ENCODE results near the gene SDK1.

Gene SDK1

GRCh38 chr7:4009211-4010060, 708.4 kb downstream of the SDK1 start:
- Mint-ChIP-seq H3K4me1 (no peaks in the 10 kb centered on the region), H3K27me3 (peaks cover 8% of the 10 kb centered on the region), H3K27ac (no peak overlapping the region), H3K4me3 (no peak overlapping the region), H3K9me3 (no peaks in the 10 kb centered on the region)
- DNase-seq (no peak), ATAC-seq (no peak)

- H3K4me1 Mint-ChIP-seq, result no peaks in the 10 kb centered on the region
- H3K27me3 Mint-ChIP-seq, result peaks cover 8% of the 10 kb centered on the region
- H3K4me3 Mint-ChIP-seq, result no peak overlapping the region
- no peak overlapping the region for H3K27ac Mint-ChIP-seq
- DNase-seq, result no peak
- no peaks in the 10 kb centered on the region for H3K9me3 Mint-ChIP-seq
- no peak for ATAC-seq
Observed at GRCh38 chr7:4010061-4010605, 709.1 kb downstream of the SDK1 start.

- no peaks in the 10 kb centered on the region for H3K4me1 Mint-ChIP-seq
- no peak overlapping the region for H3K27ac Mint-ChIP-seq
- H3K4me3 Mint-ChIP-seq, result no peak overlapping the region
- H3K9me3 Mint-ChIP-seq, result no peaks in the 10 kb centered on the region
- ATAC-seq, result no peak
- DNase-seq, result no peak
- peaks cover 8% of the 10 kb centered on the region for H3K27me3 Mint-ChIP-seq
Observed at GRCh38 chr7:4010923-4011656, 710.0 kb downstream of the SDK1 start.

GRCh38 chr7:4013793-4014192, 712.7 kb downstream of the SDK1 start:
- H3K9me3 Mint-ChIP-seq, result peaks cover 7 to 10% of the 10 kb centered on the region in 2 donors
- H3K27ac Mint-ChIP-seq, result no peak overlapping the region
- ATAC-seq, result no peak
- no peaks in the 10 kb centered on the region for H3K4me1 Mint-ChIP-seq
- no peak for DNase-seq
- H3K27me3 Mint-ChIP-seq, result no peaks in the 10 kb centered on the region
- H3K4me3 Mint-ChIP-seq, result no peak overlapping the region

GRCh38 chr7:4014346-4015050, 713.4 kb downstream of the SDK1 start:
- H3K4me1 Mint-ChIP-seq, result no peaks in the 10 kb centered on the region
- H3K4me3 Mint-ChIP-seq, result no peak overlapping the region
- H3K9me3 Mint-ChIP-seq, result peaks cover 8 to 17% of the 10 kb centered on the region in 2 donors
- H3K27ac Mint-ChIP-seq, result no peak overlapping the region
- DNase-seq, result no peak
- ATAC-seq, result no peak
- H3K27me3 Mint-ChIP-seq, result no peaks in the 10 kb centered on the region

- DNase-seq, result no peak
- Mint-ChIP-seq H3K27me3 (no peaks in the 10 kb centered on the region), H3K4me3 (no peak overlapping the region), H3K27ac (no peak overlapping the region), H3K9me3 (peaks cover 8 to 26% of the 10 kb centered on the region in 2 donors), H3K4me1 (no peaks in the 10 kb centered on the region)
- ATAC-seq, result no peak
Observed at GRCh38 chr7:4015371-4015770, 714.3 kb downstream of the SDK1 start.

- no peaks in the 10 kb centered on the region for H3K27me3 Mint-ChIP-seq
- no peak overlapping the region for H3K4me3 Mint-ChIP-seq
- no peaks in the 10 kb centered on the region for H3K4me1 Mint-ChIP-seq
- peaks cover 8 to 32% of the 10 kb centered on the region in 2 donors for H3K9me3 Mint-ChIP-seq
- DNase-seq, result no peak
- no peak overlapping the region for H3K27ac Mint-ChIP-seq
- no peak for ATAC-seq
Observed at GRCh38 chr7:4015996-4016395, 714.9 kb downstream of the SDK1 start.

GRCh38 chr7:4017081-4017480, 716.0 kb downstream of the SDK1 start:
- Mint-ChIP-seq H3K9me3 (peaks cover 8 to 35% of the 10 kb centered on the region in 2 donors), H3K27me3 (no peaks in the 10 kb centered on the region), H3K4me1 (no peaks in the 10 kb centered on the region), H3K4me3 (no peak overlapping the region), H3K27ac (peak overlapping the region in 1 of 2 donors; percentile 97)
- DNase-seq (no peak), ATAC-seq (no peak)

- ATAC-seq (no peak), DNase-seq (no peak)
- H3K9me3 Mint-ChIP-seq, result peaks cover 8 to 35% of the 10 kb centered on the region in 2 donors
- no peaks in the 10 kb centered on the region for H3K27me3 Mint-ChIP-seq
- no peak overlapping the region for H3K27ac Mint-ChIP-seq
- no peak overlapping the region for H3K4me3 Mint-ChIP-seq
- no peaks in the 10 kb centered on the region for H3K4me1 Mint-ChIP-seq
Observed at GRCh38 chr7:4017785-4018184, 716.7 kb downstream of the SDK1 start.

- Mint-ChIP-seq H3K4me3 (no peak overlapping the region), H3K27me3 (no peaks in the 10 kb centered on the region), H3K27ac (no peak overlapping the region), H3K9me3 (peaks cover 8 to 35% of the 10 kb centered on the region in 2 donors), H3K4me1 (no peaks in the 10 kb centered on the region)
- ATAC-seq, result no peak
- DNase-seq, result no peak
Observed at GRCh38 chr7:4018601-4019316, 717.7 kb downstream of the SDK1 start.

- Mint-ChIP-seq H3K27me3 (no peaks in the 10 kb centered on the region), H3K9me3 (peaks cover 8 to 35% of the 10 kb centered on the region in 2 donors), H3K27ac (no peak overlapping the region), H3K4me1 (no peaks in the 10 kb centered on the region), H3K4me3 (no peak overlapping the region)
- no peak for DNase-seq
- ATAC-seq, result no peak
Observed at GRCh38 chr7:4020086-4020485, 719.0 kb downstream of the SDK1 start.

GRCh38 chr7:4021413-4021812, 720.4 kb downstream of the SDK1 start:
- Mint-ChIP-seq H3K27me3 (no peaks in the 10 kb centered on the region), H3K4me3 (no peak overlapping the region), H3K9me3 (peaks cover 8 to 35% of the 10 kb centered on the region in 2 donors), H3K27ac (peak overlapping the region in 1 of 2 donors; percentile 56), H3K4me1 (no peaks in the 10 kb centered on the region)
- DNase-seq, result no peak
- no peak for ATAC-seq

- no peak overlapping the region for H3K4me3 Mint-ChIP-seq
- no peaks in the 10 kb centered on the region for H3K4me1 Mint-ChIP-seq
- no peaks in the 10 kb centered on the region for H3K27me3 Mint-ChIP-seq
Observed at GRCh38 chr7:4022265-4022664, 721.2 kb downstream of the SDK1 start.

GRCh38 chr7:4023502-4023901, 722.5 kb downstream of the SDK1 start:
- H3K4me3 Mint-ChIP-seq, result no peak overlapping the region
- H3K9me3 Mint-ChIP-seq, result peaks cover 4 to 28% of the 10 kb centered on the region in 2 donors
- DNase-seq, result no peak

More at GRCh38 chr7:4022265-4022664, 721.2 kb downstream of the SDK1 start:
- ATAC-seq (no peak), DNase-seq (no peak)
- H3K27ac Mint-ChIP-seq, result no peak overlapping the region
- H3K9me3 Mint-ChIP-seq, result peaks cover 8 to 35% of the 10 kb centered on the region in 2 donors

GRCh38 chr7:4024133-4024532, 723.1 kb downstream of the SDK1 start:
- Mint-ChIP-seq H3K4me1 (peaks cover 7% of the 10 kb centered on the region), H3K27me3 (peaks cover 10% of the 10 kb centered on the region), H3K9me3 (peaks cover 0 to 22% of the 10 kb centered on the region in 2 donors), H3K27ac (no peak overlapping the region), H3K4me3 (no peak overlapping the region)
- DNase-seq, result no peak
- no peak for ATAC-seq

More at GRCh38 chr7:4023502-4023901, 722.5 kb downstream of the SDK1 start:
- no peak overlapping the region for H3K27ac Mint-ChIP-seq
- H3K4me1 Mint-ChIP-seq, result peaks cover 6% of the 10 kb centered on the region
- H3K27me3 Mint-ChIP-seq, result peaks cover 8% of the 10 kb centered on the region
- ATAC-seq, result no peak

Measured in stimulated activated naive CD8-positive, alpha-beta T cell treated with anti-CD3 and anti-CD28 coated beads, Interleukin-15, amount 100 ng/mL, for 72 hours (primary cell).